Pancreas (tissue), 10 donors: ENCODE data around the gene HNRNPL. TPM values are rescaled to one million over a fixed set of nuclear protein-coding genes. Genes with fewer than 3 reads are reported as not detected.

Experiments
- ATAC-seq, 4 donors: fragments of 200-7000 bp; cut with Tn5 transposase; one replicate each; pipeline versions ENCODE4 v1.8.0 to v1.9.1; 2020; ENCODE audit warnings: mild to moderate bottlenecking in 4 of 4, moderate library complexity in 4 of 4
- DNase-seq, 6 donors: peaks; one replicate each; pipeline ENCODE4 v3.0.0-alpha.2; 2020
- FAIRE-seq: peaks from 2 replicates; lab custom pipeline; 2012; peaks lifted over from hg19 to GRCh38; lab: Jason Lieb, UNC
- H3K27ac ChIP-seq, 4 donors: fragments of 200-600 bp; sonication (generic); 1 replicate in 3 of 4; 2 replicates in 1 of 4; pipeline versions ENCODE4 v1.5.0 to v1.8.0; 2020
- H3K27me3 ChIP-seq, 4 donors: fragments of 200-600 bp; one replicate each; pipeline ENCODE4 v1.8.0; 2021
- H3K36me3 ChIP-seq, 3 donors: fragments of 200-600 bp; sonication (generic) in 1 of 3; one replicate each; pipeline versions ENCODE4 v1.5.0 to v1.8.0; 2020 to 2021
- H3K4me1 ChIP-seq, 3 donors: fragments of 200-600 bp; one replicate each; pipeline ENCODE4 v1.8.0; 2021
- H3K4me3 ChIP-seq, 4 donors: fragments of 200-600 bp; sonication (generic) in 2 of 4; one replicate each; pipeline versions ENCODE4 v1.5.0 to v1.8.0; 2020 to 2021
- H3K9me3 ChIP-seq, 4 donors: fragments of 200-600 bp; one replicate each; pipeline ENCODE4 v1.8.0; 2021
- CTCF ChIP-seq, 4 donors: fragments of 200-600 bp; sonication (generic) in 3 of 4; IDR thresholded peaks; one replicate each; pipeline versions ENCODE4 v1.5.0 to v1.8.0; 2021; ENCODE audit warnings: antibody characterized with exemption in 4 of 4
- WGBS, 2 donors: extraction: QIAGEN DNeasy Blood & Tissue Kit; methylation state at CpG; one replicate each; pipeline ENCODE4 v1.1.7; 2013; 5-methylcytosine and 5-hydroxymethylcytosine counted together
- intact Hi-C, 3 donors: fragments of 100-400 bp; cut with DNase I; formaldehyde crosslinking; loops; one replicate each; pipeline versions ENCODE4 v1.11.1 to v1.14.2; 2022
- polyA plus RNA-seq, 2 donors: library from polyadenylated mRNA; stranded (reverse); fragments of 200-250 nt; gene quantifications; one replicate each; pipeline ENCODE4 v1.2.3, GENCODE V29; 2013
- total RNA-seq, 6 donors: library from RNA; stranded (reverse); fragmentation: NEBNext Ultra II Directional in 4 of 6; extraction: Animal tissue kit (Norgen Biotek cat#: 25700) in 4 of 6; gene quantifications; one replicate each; pipeline versions ENCODE4 v1.2.1 to v1.2.4, GENCODE V29; 2021 to 2023
- donor health status: healthy with polysubstance abuse.
- donor health status: DM: no; HTN: no; CAD: no; lungs with moderate emphysema.
- donor health status: DM: no; HTN: no; CAD: no.
- donor health status: control.
- donor health status: control.
- donor health status: Bipolar disorder and iron deficiency.
- donor health status: DM: yes; HTN: yes; CAD: no.
- donor health status: DM: no; HTN: no; CAD: no.
- donor health status: DM: no; HTN: no; CAD: no.
- donor health status: DM: yes; HTN: yes; CAD: no.

HNRNPL gene
- total and polyA plus RNA-seq, 8 donors: 89.2 to 161 (median 127) TPM

- Histone ChIP-seq H3K36me3 (no peaks in the 10 kb centered on the region), H3K4me3 (no peak overlapping the region), H3K9me3 (no peaks in the 10 kb centered on the region), H3K27me3 (no peaks in the 10 kb centered on the region), H3K27ac (no peak overlapping the region), H3K4me1 (no peaks in the 10 kb centered on the region)
- FAIRE-seq: no peak
- WGBS, 2 donors: 90 to 91% methylated on average over 6 of the region's 6 CpGs
- intact Hi-C loops: no loop called here
- DNase-seq: no peak
- no peak for ATAC-seq
- TF ChIP-seq CTCF (IDR thresholded peaks at IDR 0.05): no peak
These were observed 43.4 kb downstream of the HNRNPL start for GRCh38 chr19:38806371-38806770.

GRCh38 chr19:38805180-38805579 is 44.6 kb downstream of the HNRNPL start:
- H3K27me3 ChIP-seq: no peaks in the 10 kb centered on the region
- no peak overlapping the region for H3K27ac ChIP-seq
- H3K4me1 ChIP-seq: no peaks in the 10 kb centered on the region
- intact Hi-C loops: no loop called here
- no peak for DNase-seq
- 67 to 76% methylated on average over 1 of the region's 1 CpG for WGBS, 2 donors
- no peaks in the 10 kb centered on the region for H3K9me3 ChIP-seq
- H3K36me3 ChIP-seq: no peaks in the 10 kb centered on the region
- ATAC-seq: no peak
- no peak for TF ChIP-seq CTCF (IDR thresholded peaks at IDR 0.05)
- no peak for FAIRE-seq
- H3K4me3 ChIP-seq: no peak overlapping the region

- H3K9me3 ChIP-seq: no peaks in the 10 kb centered on the region
- ATAC-seq (no peak), FAIRE-seq (no peak), DNase-seq (no peak)
- 81 to 89% methylated on average over 10 of the region's 10 CpGs for WGBS, 2 donors
- no peak overlapping the region for H3K27ac ChIP-seq
- no peak overlapping the region for H3K4me3 ChIP-seq
- no peaks in the 10 kb centered on the region for H3K36me3 ChIP-seq
- H3K27me3 ChIP-seq: no peaks in the 10 kb centered on the region
- intact Hi-C loops: no loop called here
- TF ChIP-seq CTCF (IDR thresholded peaks at IDR 0.05): no peak
- no peaks in the 10 kb centered on the region for H3K4me1 ChIP-seq
These were observed 46.2 kb downstream of the HNRNPL start for GRCh38 chr19:38803543-38803942.

GRCh38 chr19:38801359-38802095 is 48.3 kb downstream of the HNRNPL start:
- intact Hi-C loops: no loop called here
- DNase-seq: no peak
- no peaks in the 10 kb centered on the region for H3K36me3 ChIP-seq
- FAIRE-seq: no peak
- H3K9me3 ChIP-seq: no peaks in the 10 kb centered on the region
- no peak overlapping the region for H3K27ac ChIP-seq
- no peak for ATAC-seq
- no peaks in the 10 kb centered on the region for H3K4me1 ChIP-seq
- H3K4me3 ChIP-seq: no peak overlapping the region
- 95% methylated on average over 12 of the region's 12 CpGs for WGBS, 2 donors
- H3K27me3 ChIP-seq: no peaks in the 10 kb centered on the region
- TF ChIP-seq CTCF (IDR thresholded peaks at IDR 0.05): no peak

GRCh38 chr19:38800577-38801347 is 49.0 kb downstream of the HNRNPL start:
- Histone ChIP-seq H3K36me3 (no peaks in the 10 kb centered on the region), H3K27me3 (no peaks in the 10 kb centered on the region), H3K9me3 (no peaks in the 10 kb centered on the region), H3K4me1 (no peaks in the 10 kb centered on the region), H3K4me3 (no peak overlapping the region), H3K27ac (no peak overlapping the region)
- TF ChIP-seq CTCF (IDR thresholded peaks at IDR 0.05): no peak
- ATAC-seq (no peak), FAIRE-seq (no peak), DNase-seq (no peak)
- intact Hi-C loops: no loop called here
- WGBS, 2 donors: 85 to 89% methylated on average over 5 of the region's 5 CpGs
